Activated CD4-positive, CD25-positive, alpha-beta regulatory T cell treated with anti-CD3 and anti-CD28 coated beads, Interleukin-2, amount 50 U/mL, for 72 hours (primary cell): ENCODE measurements around the gene PTPRN.
A peak's percentile ranks its signal among the peaks of the same experiment; 100 is the strongest.
"Not testable (repeated sequence)": the region's sequence is repeated elsewhere in the genome, so short reads cannot be mapped to it uniquely, and the experiment has no call there.

Experiments
- DNase-seq: peaks from one replicate; pipeline ENCODE4 v3.0.0; 2021

The PTPRN gene

GRCh38 chr2:219306047-219306446, 3.2 kb downstream of the PTPRN start:
- no peak for DNase-seq

GRCh38 chr2:219304223-219304622, 5.0 kb downstream of the PTPRN start:
- no peak for DNase-seq

GRCh38 chr2:219302412-219302968, 6.7 kb downstream of the PTPRN start:
- peak; percentile 17 for DNase-seq

GRCh38 chr2:219300022-219300421, 9.2 kb downstream of the PTPRN start:
- peak; percentile 17 for DNase-seq

- no peak for DNase-seq
Observed at GRCh38 chr2:219299372-219299760, 9.8 kb downstream of the PTPRN start.

- peak; percentile 96 for DNase-seq
Observed at GRCh38 chr2:219298759-219299371, 10.3 kb downstream of the PTPRN start.

GRCh38 chr2:219297766-219298456, 11.3 kb downstream of the PTPRN start:
- DNase-seq = no peak

GRCh38 chr2:219296631-219297391, 12.4 kb downstream of the PTPRN start:
- peak; percentile 30 for DNase-seq

GRCh38 chr2:219296142-219296541, 13.1 kb downstream of the PTPRN start:
- peak; percentile 26 for DNase-seq

GRCh38 chr2:219294356-219295351, 14.5 kb downstream of the PTPRN start:
- peak; percentile 93 for DNase-seq

GRCh38 chr2:219293736-219294231, 15.4 kb downstream of the PTPRN start:
- DNase-seq = peak; percentile 30

GRCh38 chr2:219292616-219293015, 16.6 kb downstream of the PTPRN start:
- peak; percentile 24 for DNase-seq

- DNase-seq = no peak
Observed at GRCh38 chr2:219291910-219292490, 17.2 kb downstream of the PTPRN start.

GRCh38 chr2:219291394-219291793, 17.8 kb downstream of the PTPRN start:
- DNase-seq = no peak

GRCh38 chr2:219290381-219291171, 18.6 kb downstream of the PTPRN start:
- no peak for DNase-seq

- DNase-seq = no peak
Observed at GRCh38 chr2:219289537-219290361, 19.5 kb downstream of the PTPRN start.

GRCh38 chr2:219289195-219289536, 20.0 kb downstream of the PTPRN start:
- no peak for DNase-seq

GRCh38 chr2:219287580-219288265, 21.5 kb downstream of the PTPRN start:
- no peak for DNase-seq

- DNase-seq = not testable (repeated sequence)
Observed at GRCh38 chr2:219287116-219287440, 22.1 kb downstream of the PTPRN start.
